GM12892 (cell line): Measurements from ENCODE around the gene HHAT.

Experiments used
- POLR2A ChIP-seq: IDR thresholded peaks from 2 replicates; pipeline ENCODE4 v1.6.1; 2011; ENCODE audit warnings: low read depth, low read length, control low read depth
- POLR2AphosphoS5 ChIP-seq: IDR thresholded peaks from 2 replicates; pipeline ENCODE4 v1.6.1; 2011; ENCODE audit warnings: low read depth, low read length, control low read depth
- TAF1 ChIP-seq: IDR thresholded peaks from 2 replicates; pipeline ENCODE4 v1.6.1; 2011; ENCODE audit warnings: low read depth, mild to moderate bottlenecking, control low read depth, low read length, borderline replicate concordance

- no peak for TF ChIP-seq POLR2A
- no peak for TF ChIP-seq TAF1
- TF ChIP-seq POLR2AphosphoS5, result no peak
Measured at GRCh38 chr1:210313046-210313595, 15.6 kb upstream of the HHAT start.
